Peyer's patch (tissue), 4 donors: ENCODE measurements around the gene TENT4A. TPM values are rescaled to one million over a fixed set of nuclear protein-coding genes. Genes with fewer than 3 reads are reported as not detected.

ENCODE experiments used
- total RNA-seq, 4 donors: library from RNA; depleted of rRNA; stranded (reverse); fragments of >200 nt; gene quantifications; one replicate each; pipeline ENCODE4 v1.1.0, GENCODE V29; 2016

The TENT4A gene
- total RNA-seq, 4 donors from 2014 or later, result 28.0 to 71.8 (median 44.5) TPM

Other genes starting within 250 kb of the TENT4A start
- 100 to 1,000 TPM in 1 of 4 donors, 10 to 100 TPM in 3; 27.5 to 134 (median 55.8) TPM for gene NSUN2, start 80.4 kb upstream of the TENT4A start, total RNA-seq
- gene SRD5A1, start 80.0 kb upstream of the TENT4A start, total RNA-seq, result 10 to 100 TPM in 3 of 4 donors, 1 to 10 TPM in 1; 5.8 to 16.9 (median 13.1) TPM